GM12865 (cell line): ENCODE data around the gene HDGFL2.
A peak's percentile ranks its signal among the peaks of the same experiment; 100 is the strongest.

Experiments used
- DNase-seq: peaks from one replicate; pipeline ENCODE4 v3.0.0; 2010; ENCODE audit warnings: low read depth
- H3K4me3 ChIP-seq: 2 replicates; pipeline ENCODE4 v1.5.1; 2011; ENCODE audit warnings: mild to moderate bottlenecking, low read depth, low read length, control low read depth
- TF ChIP-seq, protein P1 (sequence below): IDR thresholded peaks from 2 replicates; pipeline ENCODE4 v1.5.1; 2011; ENCODE audit warnings: low read length, control low read depth, low read depth, inconsistent platforms; ENCODE audit not compliant: insufficient read depth; ENCODE audit errors: missing control alignments

HDGFL2 gene

DNA sequence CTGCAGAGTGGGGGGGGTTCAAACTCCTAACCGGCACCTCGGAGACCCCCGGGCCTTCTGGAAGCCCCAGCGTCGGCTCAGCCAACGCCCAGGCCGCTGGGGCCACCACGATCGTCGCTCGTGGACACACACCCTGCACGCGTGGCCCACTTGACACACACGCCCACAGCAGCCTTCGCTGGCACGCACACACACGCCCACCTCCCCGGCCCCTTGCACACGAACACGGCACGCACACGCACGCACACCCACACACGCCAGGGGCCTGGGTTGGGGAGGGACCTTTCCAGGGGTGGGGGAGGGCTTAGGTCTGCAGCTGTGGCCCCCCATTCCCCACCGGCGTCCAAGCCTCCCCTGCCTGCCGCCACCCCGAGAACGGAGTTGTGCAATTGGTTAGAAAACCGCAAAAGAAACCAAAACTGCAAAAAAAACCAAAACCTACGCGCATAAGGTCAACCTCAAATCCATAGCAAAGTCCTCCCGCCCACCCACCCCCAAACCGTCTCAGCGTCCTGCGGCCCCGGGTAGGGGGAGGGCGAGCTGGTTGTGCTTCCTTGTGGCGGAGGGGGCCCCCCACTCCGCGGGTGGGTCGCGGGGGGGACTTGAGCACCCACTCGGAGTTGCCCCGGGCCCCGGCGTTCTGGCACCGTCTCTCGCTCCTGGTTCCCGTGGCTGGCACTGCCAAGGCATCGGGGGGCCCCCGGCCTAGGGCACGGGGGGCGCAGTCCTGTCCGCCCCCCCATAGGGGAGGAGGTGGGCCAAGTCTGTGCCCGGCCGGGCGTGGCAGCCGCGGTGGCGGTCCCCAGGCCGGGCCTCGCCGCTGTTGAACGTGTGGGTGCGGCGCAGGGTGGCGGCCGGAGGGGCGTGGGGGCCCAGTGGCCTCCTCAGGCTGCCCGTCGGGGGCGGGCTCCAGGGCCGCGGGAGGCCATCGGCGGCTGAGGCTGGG, 71.1 kb downstream of the HDGFL2 start:
- no peak overlapping the region for H3K4me3 ChIP-seq
- DNase-seq = no peak
- TF ChIP-seq, protein P1, sequence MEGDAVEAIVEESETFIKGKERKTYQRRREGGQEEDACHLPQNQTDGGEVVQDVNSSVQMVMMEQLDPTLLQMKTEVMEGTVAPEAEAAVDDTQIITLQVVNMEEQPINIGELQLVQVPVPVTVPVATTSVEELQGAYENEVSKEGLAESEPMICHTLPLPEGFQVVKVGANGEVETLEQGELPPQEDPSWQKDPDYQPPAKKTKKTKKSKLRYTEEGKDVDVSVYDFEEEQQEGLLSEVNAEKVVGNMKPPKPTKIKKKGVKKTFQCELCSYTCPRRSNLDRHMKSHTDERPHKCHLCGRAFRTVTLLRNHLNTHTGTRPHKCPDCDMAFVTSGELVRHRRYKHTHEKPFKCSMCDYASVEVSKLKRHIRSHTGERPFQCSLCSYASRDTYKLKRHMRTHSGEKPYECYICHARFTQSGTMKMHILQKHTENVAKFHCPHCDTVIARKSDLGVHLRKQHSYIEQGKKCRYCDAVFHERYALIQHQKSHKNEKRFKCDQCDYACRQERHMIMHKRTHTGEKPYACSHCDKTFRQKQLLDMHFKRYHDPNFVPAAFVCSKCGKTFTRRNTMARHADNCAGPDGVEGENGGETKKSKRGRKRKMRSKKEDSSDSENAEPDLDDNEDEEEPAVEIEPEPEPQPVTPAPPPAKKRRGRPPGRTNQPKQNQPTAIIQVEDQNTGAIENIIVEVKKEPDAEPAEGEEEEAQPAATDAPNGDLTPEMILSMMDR = no peak

DNA sequence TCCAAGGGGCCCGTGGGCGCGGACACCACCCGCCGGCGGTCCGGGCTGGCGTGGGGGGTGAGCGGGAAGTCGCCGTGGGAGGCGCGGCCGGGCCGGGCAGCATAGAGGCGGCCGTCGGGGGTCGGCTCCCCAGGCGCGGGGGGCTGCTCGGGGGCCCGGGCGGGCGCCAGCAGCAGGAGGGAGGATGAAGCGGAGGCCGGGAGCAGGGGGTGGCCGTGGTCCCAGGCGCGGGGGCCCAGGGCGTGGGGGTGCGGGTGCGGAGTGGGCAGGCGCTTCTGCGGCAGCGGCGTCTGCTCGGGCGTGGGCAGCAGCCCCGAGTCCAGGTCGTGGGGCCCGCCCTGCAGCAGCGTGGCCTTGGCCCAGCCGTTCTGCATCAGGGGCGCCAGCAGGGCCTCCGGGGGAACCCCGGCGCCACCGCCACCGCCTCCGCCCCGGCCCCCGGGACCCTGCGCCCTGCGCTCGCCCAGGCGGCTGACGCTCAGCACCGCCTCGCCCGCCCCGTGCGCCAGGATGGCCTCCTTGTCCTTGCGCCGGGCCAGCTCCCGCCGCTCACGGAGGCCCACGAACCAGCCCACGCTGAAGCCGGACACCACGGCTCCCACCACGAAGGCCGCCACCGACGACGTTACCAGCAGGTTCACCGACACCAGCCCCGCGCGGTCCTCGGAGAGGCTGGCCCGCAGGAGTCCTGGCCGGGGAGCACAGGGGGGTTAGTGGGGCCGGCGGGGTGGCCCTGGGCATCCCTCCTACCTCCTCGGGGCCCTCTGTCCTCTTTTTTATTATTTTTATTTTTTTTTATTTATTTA, 71.9 kb downstream of the HDGFL2 start:
- no peak overlapping the region for H3K4me3 ChIP-seq
- no peak for DNase-seq
- TF ChIP-seq, protein P1 = no peak

DNA sequence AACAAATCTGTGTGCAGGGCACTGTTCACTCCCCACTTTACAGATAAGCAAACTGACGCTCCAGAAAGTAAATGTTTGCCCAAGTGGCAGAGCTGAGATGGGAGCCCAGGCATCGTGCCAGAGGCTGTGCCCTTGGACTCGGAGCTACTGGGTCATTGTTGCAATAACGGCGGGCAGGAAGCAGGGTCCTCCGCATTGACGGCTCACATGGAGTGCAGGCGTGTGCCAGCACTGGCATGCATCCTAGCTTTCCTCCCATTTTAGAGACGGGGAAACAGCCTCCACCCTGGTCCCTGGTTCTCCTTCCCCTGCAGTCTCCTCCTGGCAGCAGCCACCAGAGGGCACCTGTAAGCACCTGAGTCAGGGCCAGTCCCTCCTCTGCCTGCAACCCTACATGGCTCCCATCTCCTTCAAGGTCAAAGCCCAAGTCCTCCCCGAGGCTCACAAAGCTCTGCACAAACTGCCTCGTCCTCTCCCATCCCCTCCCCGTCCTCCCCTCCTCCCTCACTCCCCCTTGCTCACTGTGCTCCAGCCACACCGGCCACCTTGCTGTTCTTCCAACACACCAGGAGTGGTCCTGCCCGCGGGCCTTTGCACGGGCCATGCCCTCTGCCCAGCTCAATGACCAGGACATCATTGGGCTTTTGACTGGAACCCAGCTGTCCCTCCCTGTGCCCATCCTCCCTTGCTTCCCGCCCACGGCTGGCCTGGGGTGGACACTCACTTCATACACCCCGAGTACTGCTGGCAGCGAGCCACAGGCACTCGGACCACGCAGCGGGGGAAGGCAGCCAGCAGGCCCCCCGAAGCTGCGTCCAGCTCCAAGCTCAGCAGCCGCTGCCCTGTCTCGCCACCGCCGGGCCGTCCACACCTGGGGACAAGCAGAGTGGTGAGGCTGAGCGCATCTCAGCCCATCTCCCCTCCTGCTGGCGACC, 75.5 kb downstream of the HDGFL2 start:
- no peak overlapping the region for H3K4me3 ChIP-seq
- DNase-seq = no peak
- TF ChIP-seq, protein P1 = peak; percentile 42

DNA sequence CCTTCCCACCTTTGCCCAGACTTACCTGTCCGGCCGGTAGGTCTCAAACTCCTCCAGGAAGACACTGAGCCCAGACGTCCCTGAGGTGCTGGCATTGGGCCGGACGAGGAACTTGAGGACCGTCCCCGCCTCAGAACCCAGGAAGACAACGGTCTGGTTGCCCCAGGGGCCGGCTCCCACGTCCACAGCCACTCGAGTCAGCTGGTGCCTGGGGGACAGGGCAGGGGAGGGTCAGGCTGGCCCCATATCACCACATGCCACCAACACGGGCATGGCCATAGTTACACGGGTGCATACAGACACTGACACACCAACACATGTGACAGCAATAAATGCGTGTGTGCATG, 76.1 kb downstream of the HDGFL2 start:
- TF ChIP-seq, protein P1 = no peak
- H3K4me3 ChIP-seq = no peak overlapping the region
- DNase-seq = no peak

DNA sequence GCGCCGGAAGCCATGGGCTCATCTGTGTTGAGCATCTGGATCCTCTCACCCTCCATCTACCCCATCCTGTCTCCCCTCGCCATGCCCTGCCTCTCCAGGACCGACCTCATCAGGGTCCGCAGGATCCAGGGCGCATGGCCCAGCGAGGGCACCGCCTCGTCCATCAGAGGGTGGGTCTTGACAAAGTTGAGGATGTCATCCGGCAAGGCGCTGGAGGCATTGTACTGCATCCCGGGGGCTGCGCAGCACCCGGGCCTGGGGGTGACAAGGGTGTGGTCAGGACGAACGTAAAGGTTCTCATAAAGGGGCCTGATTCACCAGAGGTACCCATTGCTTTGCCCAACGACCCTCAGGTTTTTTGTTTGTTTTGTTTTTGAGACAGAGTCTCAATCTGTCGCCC, 77.9 kb downstream of the HDGFL2 start:
- TF ChIP-seq, protein P1 = no peak
- H3K4me3 ChIP-seq = no peak overlapping the region
- no peak for DNase-seq

DNA sequence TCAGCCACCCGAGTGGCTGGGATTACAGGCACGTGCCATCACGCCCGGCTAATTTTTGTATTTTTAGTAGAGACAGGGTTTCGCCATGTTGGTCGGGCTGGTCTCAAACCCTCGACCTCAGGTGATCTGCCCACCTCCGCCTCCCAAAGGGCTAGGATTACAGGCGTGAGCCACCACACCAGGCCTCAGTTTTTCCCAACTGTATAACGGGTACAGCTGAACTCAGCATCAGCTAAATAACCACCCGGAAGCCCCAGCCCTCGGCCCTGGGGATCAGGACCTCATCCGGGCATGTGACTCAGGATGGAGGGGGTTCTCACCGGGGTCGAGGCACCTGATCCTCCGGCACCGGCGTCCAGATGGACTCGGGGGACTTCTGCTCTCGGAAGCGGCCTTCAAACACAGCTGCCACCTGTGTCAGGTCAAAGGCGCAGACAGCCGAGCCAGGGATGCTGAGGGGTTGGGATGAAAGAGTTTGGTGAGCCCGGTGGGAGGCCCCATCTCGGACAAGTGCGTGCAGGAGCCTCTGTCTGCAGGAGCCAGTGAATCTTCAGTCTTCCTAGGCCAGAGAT, 78.5 kb downstream of the HDGFL2 start:
- TF ChIP-seq, protein P1 = no peak
- no peak for DNase-seq
- no peak overlapping the region for H3K4me3 ChIP-seq
